Endothelial cell of umbilical vein (primary cell): ENCODE results near the gene NR3C1.

ENCODE experiments used
- EZH2 ChIP-seq: IDR thresholded peaks from 2 replicates; pipeline ENCODE4 v1.6.1; 2012; ENCODE audit warnings: borderline replicate concordance, low read depth, mild to moderate bottlenecking, moderate library complexity, low read length, inconsistent platforms; ENCODE audit not compliant: severe bottlenecking
- JUN ChIP-seq: IDR thresholded peaks from 2 replicates; pipeline ENCODE4 v1.6.1; 2011; ENCODE audit warnings: borderline replicate concordance, low read depth; ENCODE audit not compliant: insufficient read length, insufficient read depth
- MYC ChIP-seq: IDR thresholded peaks from one replicate; pipeline ENCODE4 v1.6.1; 2011; ENCODE audit warnings: mild to moderate bottlenecking, low read depth, low read length
- POLR2A ChIP-seq: IDR thresholded peaks from 2 replicates; pipeline ENCODE4 v1.6.1; 2012; ENCODE audit warnings: low read depth, mild to moderate bottlenecking, control low read depth, low read length
- POLR2AphosphoS5 ChIP-seq: IDR thresholded peaks from 2 replicates; pipeline ENCODE4 v1.6.1; 2012; ENCODE audit warnings: low read depth, mild to moderate bottlenecking, control low read depth, low read length, moderate library complexity; ENCODE audit not compliant: insufficient read depth
- TF ChIP-seq, protein P1 (sequence below), 2 donors: IDR thresholded peaks; 1 replicate in 1 of 2; 2 replicates in 1 of 2; pipeline ENCODE4 v1.5.1; 2011; ENCODE audit warnings: low read length in 2 of 2, mild to moderate bottlenecking in 2 of 2, moderate library complexity in 2 of 2, control low read depth in 1 of 2, inconsistent platforms in 1 of 2, low read depth in 1 of 2; ENCODE audit not compliant: insufficient read depth in 1 of 2; ENCODE audit errors: extremely low read depth in 1 of 2

- TF ChIP-seq, protein P1, sequence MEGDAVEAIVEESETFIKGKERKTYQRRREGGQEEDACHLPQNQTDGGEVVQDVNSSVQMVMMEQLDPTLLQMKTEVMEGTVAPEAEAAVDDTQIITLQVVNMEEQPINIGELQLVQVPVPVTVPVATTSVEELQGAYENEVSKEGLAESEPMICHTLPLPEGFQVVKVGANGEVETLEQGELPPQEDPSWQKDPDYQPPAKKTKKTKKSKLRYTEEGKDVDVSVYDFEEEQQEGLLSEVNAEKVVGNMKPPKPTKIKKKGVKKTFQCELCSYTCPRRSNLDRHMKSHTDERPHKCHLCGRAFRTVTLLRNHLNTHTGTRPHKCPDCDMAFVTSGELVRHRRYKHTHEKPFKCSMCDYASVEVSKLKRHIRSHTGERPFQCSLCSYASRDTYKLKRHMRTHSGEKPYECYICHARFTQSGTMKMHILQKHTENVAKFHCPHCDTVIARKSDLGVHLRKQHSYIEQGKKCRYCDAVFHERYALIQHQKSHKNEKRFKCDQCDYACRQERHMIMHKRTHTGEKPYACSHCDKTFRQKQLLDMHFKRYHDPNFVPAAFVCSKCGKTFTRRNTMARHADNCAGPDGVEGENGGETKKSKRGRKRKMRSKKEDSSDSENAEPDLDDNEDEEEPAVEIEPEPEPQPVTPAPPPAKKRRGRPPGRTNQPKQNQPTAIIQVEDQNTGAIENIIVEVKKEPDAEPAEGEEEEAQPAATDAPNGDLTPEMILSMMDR (IDR thresholded peaks at IDR 0.05; ENCODE audit: extremely low read depth in 1 of 2, insufficient read depth in 1 of 2, low read depth in 1 of 2, low read length in 2 of 2), result no peak
- TF ChIP-seq POLR2AphosphoS5 (no peak), EZH2 (no peak), JUN (no peak), POLR2A (no peak), MYC (no peak)
These were observed 171.3 kb downstream of the NR3C1 start for GRCh38 chr5:143231973-143232812.
